Measurements from ENCODE around the gene SLC11A2. TPM values are rescaled to one million over a fixed set of nuclear protein-coding genes. Genes with fewer than 3 reads are reported as not detected.
"Not testable (repeated sequence)": the region's sequence is repeated elsewhere in the genome, so short reads cannot be mapped to it uniquely, and the experiment has no call there.

SLC11A2 gene
- polyA plus RNA-seq, 1 experiment, result 51.4 TPM

DNA sequence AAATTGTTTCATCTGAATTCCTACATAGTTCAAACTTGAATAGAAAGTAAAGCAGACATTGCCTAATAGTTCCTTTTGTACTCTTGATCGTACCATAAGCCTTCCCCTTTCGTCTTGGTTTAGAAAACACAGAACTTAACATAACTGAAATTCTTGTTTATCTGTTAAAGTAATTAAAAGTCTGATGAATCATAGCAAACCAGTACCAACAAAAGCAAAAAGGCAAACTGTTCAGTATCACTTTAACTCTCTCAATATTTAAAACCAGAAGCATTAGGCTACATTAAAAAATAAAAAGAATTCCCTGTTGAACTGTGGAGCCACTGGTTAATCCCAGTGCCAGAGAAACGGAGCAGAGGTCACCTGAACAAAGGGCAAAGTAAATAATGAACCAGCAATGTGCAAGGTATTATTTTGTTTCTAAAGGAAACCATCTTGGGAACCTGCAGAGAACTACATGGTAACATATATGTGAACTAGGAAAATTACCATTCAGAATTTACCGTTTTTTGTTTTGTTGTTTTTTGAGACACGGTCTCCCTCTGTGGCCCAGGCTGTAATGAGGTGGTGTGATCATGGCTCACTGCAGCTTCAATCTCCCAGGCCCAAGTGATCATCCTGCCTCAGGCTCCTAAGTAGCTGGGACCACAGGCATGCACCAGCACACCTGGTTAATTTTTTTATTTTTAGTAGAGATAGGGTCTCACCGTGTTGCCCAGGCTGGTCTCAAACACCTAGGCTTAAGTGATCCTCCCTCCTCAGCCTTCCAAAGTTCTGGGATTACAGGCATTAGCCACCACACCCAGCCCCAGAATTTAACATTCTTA lies 91.0 kb downstream of the SLC11A2 start:
- DNase-seq (ENCODE audit: low read depth), result peak; percentile 37
- CTCF ChIA-PET, result no interaction called here
- POLR2A ChIA-PET, result interaction anchor here (0.5 kb wide), 2 partner anchors 13 to 93 kb away, joined by 3 read pairs; no protein-coding TSS in a partner anchor
- no peak for TF ChIP-seq CTCF (IDR thresholded peaks at IDR 0.05; ENCODE audit: insufficient read depth, low read depth, low read length)
- no peaks in the 10 kb centered on the region for H3K27me3 ChIP-seq (ENCODE audit: control insufficient read depth, insufficient read depth, low read length)
- no peak overlapping the region for H3K4me3 ChIP-seq (ENCODE audit: low read depth, low read length)
- H3K36me3 ChIP-seq (ENCODE audit: control insufficient read depth, insufficient read depth, low read length), result no peaks in the 10 kb centered on the region; the same call in 1 of the 2 replicates

- Histone ChIP-seq H3K4me3 (ENCODE audit: low read depth, low read length) (no peak overlapping the region), H3K36me3 (ENCODE audit: control insufficient read depth, insufficient read depth, low read length) (no peaks in the 10 kb centered on the region; the same call in 1 of the 2 replicates), H3K27me3 (ENCODE audit: control insufficient read depth, insufficient read depth, low read length) (no peaks in the 10 kb centered on the region)
- ChIA-PET CTCF (no interaction called here), POLR2A (interaction anchor here (0.5 kb wide), 2 partner anchors 12 to 94 kb away, joined by 3 read pairs; no protein-coding TSS in a partner anchor)
- no peak for TF ChIP-seq CTCF (IDR thresholded peaks at IDR 0.05; ENCODE audit: insufficient read depth, low read depth, low read length)
- DNase-seq (ENCODE audit: low read depth), result no peak
Observed at GRCh38 chr12:50934371-50934851, 91.8 kb downstream of the SLC11A2 start.

DNA sequence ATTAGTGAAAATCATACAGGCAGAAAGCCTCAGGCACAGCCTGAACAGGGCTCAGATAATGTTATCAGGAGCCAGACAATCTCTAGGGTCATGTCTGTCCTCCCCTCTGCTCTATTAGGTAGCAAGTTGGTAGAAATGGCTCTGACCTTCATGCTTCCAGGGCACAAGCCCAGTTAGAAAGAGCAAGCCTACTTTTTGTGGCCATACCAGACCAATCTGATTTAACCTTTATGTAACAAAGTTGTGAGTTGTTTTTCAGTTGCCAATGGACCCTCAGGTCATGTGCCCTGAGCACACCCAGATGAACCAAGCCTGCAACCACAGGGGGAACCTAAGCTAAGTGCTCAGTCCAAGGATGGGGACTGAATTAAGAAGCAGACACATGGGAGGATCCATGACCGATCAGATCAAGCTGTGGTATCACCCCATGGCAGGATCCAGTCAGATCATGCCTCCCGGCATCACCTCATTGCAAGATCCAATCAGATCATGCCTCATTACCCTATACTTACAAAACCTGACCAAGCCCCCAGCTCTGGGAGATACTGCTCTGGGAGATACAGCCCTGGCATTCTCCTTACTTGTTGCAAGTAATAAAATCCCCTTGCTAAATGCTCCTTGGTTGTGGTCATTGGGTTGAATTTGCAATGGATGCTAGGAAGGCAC lies 92.6 kb downstream of the SLC11A2 start:
- ChIA-PET CTCF (no interaction called here), POLR2A (no interaction called here)
- Histone ChIP-seq H3K4me3 (ENCODE audit: low read depth, low read length) (no peak overlapping the region), H3K27me3 (ENCODE audit: control insufficient read depth, insufficient read depth, low read length) (no peaks in the 10 kb centered on the region), H3K36me3 (ENCODE audit: control insufficient read depth, insufficient read depth, low read length) (no peaks in the 10 kb centered on the region; the same call in 1 of the 2 replicates)
- DNase-seq (ENCODE audit: low read depth), result no peak
- no peak for TF ChIP-seq CTCF (IDR thresholded peaks at IDR 0.05; ENCODE audit: insufficient read depth, low read depth, low read length)

GRCh38 chr12:50932787-50933280 lies 93.3 kb downstream of the SLC11A2 start:
- POLR2A ChIA-PET, result no interaction called here
- no peak for TF ChIP-seq CTCF (IDR thresholded peaks at IDR 0.05; ENCODE audit: insufficient read depth, low read depth, low read length)

GRCh38 chr12:50930477-50930876 lies 95.7 kb downstream of the SLC11A2 start:
- H3K4me3 ChIP-seq (ENCODE audit: low read depth, low read length); POLR2A ChIA-PET: not testable (repeated sequence)
- CTCF ChIA-PET, result interaction anchor here (1.1 kb wide), 1 partner anchor 57 kb away, joined by 3 read pairs; no protein-coding TSS in a partner anchor

More at GRCh38 chr12:50932787-50933280, 93.3 kb downstream of the SLC11A2 start:
- no peaks in the 10 kb centered on the region for H3K36me3 ChIP-seq (ENCODE audit: control insufficient read depth, insufficient read depth, low read length)
- H3K27me3 ChIP-seq (ENCODE audit: control insufficient read depth, insufficient read depth, low read length), result no peaks in the 10 kb centered on the region
- CTCF ChIA-PET, result no interaction called here
- DNase-seq (ENCODE audit: low read depth), result no peak
- no peak overlapping the region for H3K4me3 ChIP-seq (ENCODE audit: low read depth, low read length)

More at GRCh38 chr12:50930477-50930876, 95.7 kb downstream of the SLC11A2 start:
- not testable (repeated sequence) for DNase-seq (ENCODE audit: low read depth); H3K27me3 ChIP-seq (ENCODE audit: control insufficient read depth, insufficient read depth, low read length); H3K36me3 ChIP-seq (ENCODE audit: control insufficient read depth, insufficient read depth, low read length)
